ENCODE data around the gene HAGHL.

DNA sequence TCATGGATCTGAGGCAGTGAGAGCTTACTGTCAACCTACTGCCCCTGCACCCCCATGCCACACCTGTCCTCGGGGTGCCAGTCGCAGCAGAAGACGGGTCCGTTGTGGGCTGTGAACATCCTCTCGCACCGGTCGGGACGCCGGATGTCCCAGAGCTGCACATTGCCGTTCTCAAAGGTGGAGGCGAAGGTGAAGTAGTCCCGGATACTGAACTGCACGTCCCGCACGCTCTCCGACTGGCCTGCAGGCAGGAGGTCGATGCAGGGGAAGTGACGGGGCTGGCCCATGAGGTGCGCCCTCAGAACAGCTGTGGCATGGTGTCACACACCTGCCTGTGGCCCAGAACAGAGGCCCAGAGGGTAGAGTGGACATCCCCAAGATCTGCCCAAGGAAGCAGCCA lies 39.4 kb upstream of the HAGHL start:
- no peak for TF ChIP-seq RFX5 (IDR thresholded peaks at IDR 0.05; ENCODE audit: borderline replicate concordance, low read depth, low read length)
- no peak for TF ChIP-seq POLR2AphosphoS5 (IDR thresholded peaks at IDR 0.05; ENCODE audit: low read depth, low read length)
- TF ChIP-seq ZNF274 (IDR thresholded peaks at IDR 0.05; ENCODE audit: borderline replicate concordance, extremely low read depth, low read length) = no peak
- TF ChIP-seq GABPA (IDR thresholded peaks at IDR 0.05; ENCODE audit: borderline replicate concordance, insufficient read depth, low read length) = no peak
- no peak for TF ChIP-seq SRF (IDR thresholded peaks at IDR 0.05; ENCODE audit: low read depth, low read length)
- TF ChIP-seq, protein P1, sequence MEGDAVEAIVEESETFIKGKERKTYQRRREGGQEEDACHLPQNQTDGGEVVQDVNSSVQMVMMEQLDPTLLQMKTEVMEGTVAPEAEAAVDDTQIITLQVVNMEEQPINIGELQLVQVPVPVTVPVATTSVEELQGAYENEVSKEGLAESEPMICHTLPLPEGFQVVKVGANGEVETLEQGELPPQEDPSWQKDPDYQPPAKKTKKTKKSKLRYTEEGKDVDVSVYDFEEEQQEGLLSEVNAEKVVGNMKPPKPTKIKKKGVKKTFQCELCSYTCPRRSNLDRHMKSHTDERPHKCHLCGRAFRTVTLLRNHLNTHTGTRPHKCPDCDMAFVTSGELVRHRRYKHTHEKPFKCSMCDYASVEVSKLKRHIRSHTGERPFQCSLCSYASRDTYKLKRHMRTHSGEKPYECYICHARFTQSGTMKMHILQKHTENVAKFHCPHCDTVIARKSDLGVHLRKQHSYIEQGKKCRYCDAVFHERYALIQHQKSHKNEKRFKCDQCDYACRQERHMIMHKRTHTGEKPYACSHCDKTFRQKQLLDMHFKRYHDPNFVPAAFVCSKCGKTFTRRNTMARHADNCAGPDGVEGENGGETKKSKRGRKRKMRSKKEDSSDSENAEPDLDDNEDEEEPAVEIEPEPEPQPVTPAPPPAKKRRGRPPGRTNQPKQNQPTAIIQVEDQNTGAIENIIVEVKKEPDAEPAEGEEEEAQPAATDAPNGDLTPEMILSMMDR (IDR thresholded peaks at IDR 0.05; ENCODE audit: control extremely low read depth in 1 of 3, insufficient read depth in 1 of 3, low read depth in 1 of 3, low read length in 3 of 3) = no peak
- TF ChIP-seq, protein P2, sequence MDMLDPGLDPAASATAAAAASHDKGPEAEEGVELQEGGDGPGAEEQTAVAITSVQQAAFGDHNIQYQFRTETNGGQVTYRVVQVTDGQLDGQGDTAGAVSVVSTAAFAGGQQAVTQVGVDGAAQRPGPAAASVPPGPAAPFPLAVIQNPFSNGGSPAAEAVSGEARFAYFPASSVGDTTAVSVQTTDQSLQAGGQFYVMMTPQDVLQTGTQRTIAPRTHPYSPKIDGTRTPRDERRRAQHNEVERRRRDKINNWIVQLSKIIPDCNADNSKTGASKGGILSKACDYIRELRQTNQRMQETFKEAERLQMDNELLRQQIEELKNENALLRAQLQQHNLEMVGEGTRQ (IDR thresholded peaks at IDR 0.05; ENCODE audit: low read length) = no peak
- TF ChIP-seq RAD21 (IDR thresholded peaks at IDR 0.05 in 1 of 2, conservative IDR thresholded peaks at IDR 0.05 in 1 of 2; ENCODE audit: low read depth in 2 of 2, low read length in 2 of 2) = no peak
- no peak for TF ChIP-seq CHD1 (IDR thresholded peaks at IDR 0.05; ENCODE audit: low read depth, low read length)
- no peak for TF ChIP-seq PHF8 (conservative IDR thresholded peaks at IDR 0.05; ENCODE audit: low read depth, low read length)
- no peak for TF ChIP-seq CBX8 (IDR thresholded peaks at IDR 0.05; ENCODE audit: borderline replicate concordance, low read depth, low read length)

Measured in H1 (cell line).